Upper lobe of right lung (tissue), 1 donor: ENCODE data around the gene RNF213. TPM values are rescaled to one million over a fixed set of nuclear protein-coding genes. Genes with fewer than 3 reads are reported as not detected.

ENCODE experiments used
- ATAC-seq: fragments of 200-7000 bp; cut with Tn5 transposase; one replicate; pipeline ENCODE4 v1.9.1; 2020; ENCODE audit warnings: mild to moderate bottlenecking, moderate library complexity
- DNase-seq: peaks from one replicate; pipeline ENCODE4 v3.0.0-alpha.2; 2020
- H3K27ac ChIP-seq: fragments of 200-600 bp; one replicate; pipeline ENCODE4 v1.8.0; 2022
- H3K27me3 ChIP-seq: fragments of 200-600 bp; one replicate; pipeline ENCODE4 v1.8.0; 2022; ENCODE audit warnings: mild to moderate bottlenecking
- H3K36me3 ChIP-seq: fragments of 200-600 bp; one replicate; pipeline ENCODE4 v1.8.0; 2022
- H3K4me1 ChIP-seq: fragments of 200-600 bp; one replicate; pipeline ENCODE4 v1.8.0; 2022
- H3K4me3 ChIP-seq: fragments of 200-600 bp; one replicate; pipeline ENCODE4 v1.8.0; 2022; ENCODE audit warnings: mild to moderate bottlenecking
- H3K9me3 ChIP-seq: fragments of 200-600 bp; one replicate; pipeline ENCODE4 v1.8.0; 2022
- CTCF ChIP-seq: fragments of 200-600 bp; IDR thresholded peaks from one replicate; pipeline ENCODE4 v1.8.0; 2022; ENCODE audit warnings: antibody characterized with exemption
- intact Hi-C: fragments of 100-400 bp; cut with DNase I; formaldehyde crosslinking; loops from one replicate; pipeline ENCODE4 v1.11.0; 2022
- total RNA-seq: library from RNA; stranded (reverse); fragmentation: NEBNext Ultra II Directional; extraction: Animal tissue kit (Norgen Biotek cat#: 25700); gene quantifications from one replicate; pipeline ENCODE4 v1.2.1, GENCODE V29; 2021
- donor health status: DM: no; HTN: yes; CAD: no; lungs with severe emphysema.

The RNF213 gene
- total RNA-seq, 1 donor from 2014 or later: 236 TPM

GRCh38 chr17:80433916-80434666 is 173.4 kb downstream of the RNF213 start:
- no peaks in the 10 kb centered on the region for H3K36me3 ChIP-seq
- ATAC-seq (no peak), DNase-seq (no peak)
- intact Hi-C loops: loop anchor here (5.0 kb wide), 1 partner anchor 548 kb away; no protein-coding TSS in a partner anchor
- no peak overlapping the region for H3K27ac ChIP-seq
- no peaks in the 10 kb centered on the region for H3K4me1 ChIP-seq
- TF ChIP-seq CTCF: no peak
- no peak overlapping the region for H3K4me3 ChIP-seq
- no peaks in the 10 kb centered on the region for H3K9me3 ChIP-seq
- no peaks in the 10 kb centered on the region for H3K27me3 ChIP-seq

- no peaks in the 10 kb centered on the region for H3K27me3 ChIP-seq
- no peak overlapping the region for H3K27ac ChIP-seq
- H3K9me3 ChIP-seq: no peaks in the 10 kb centered on the region
- no peaks in the 10 kb centered on the region for H3K36me3 ChIP-seq
- intact Hi-C loops: no loop called here
- H3K4me3 ChIP-seq: no peak overlapping the region
- TF ChIP-seq CTCF: no peak
- ATAC-seq (peak; percentile 72), DNase-seq (no peak)
- no peaks in the 10 kb centered on the region for H3K4me1 ChIP-seq
These were observed 176.9 kb downstream of the RNF213 start for GRCh38 chr17:80437532-80437931.

GRCh38 chr17:80438806-80439205 is 178.2 kb downstream of the RNF213 start:
- DNase-seq: no peak
- Histone ChIP-seq H3K27me3 (no peaks in the 10 kb centered on the region), H3K36me3 (no peaks in the 10 kb centered on the region), H3K4me3 (no peak overlapping the region), H3K4me1 (no peaks in the 10 kb centered on the region), H3K27ac (no peak overlapping the region), H3K9me3 (no peaks in the 10 kb centered on the region)
- ATAC-seq: no peak
- intact Hi-C loops: no loop called here
- TF ChIP-seq CTCF: no peak

- Histone ChIP-seq H3K4me3 (no peak overlapping the region), H3K36me3 (no peaks in the 10 kb centered on the region), H3K27me3 (no peaks in the 10 kb centered on the region), H3K9me3 (no peaks in the 10 kb centered on the region), H3K27ac (no peak overlapping the region), H3K4me1 (no peaks in the 10 kb centered on the region)
- intact Hi-C loops: no loop called here
- DNase-seq (no peak), ATAC-seq (no peak)
- no peak for TF ChIP-seq CTCF
These were observed 178.8 kb downstream of the RNF213 start for GRCh38 chr17:80439499-80439898.

- H3K4me3 ChIP-seq: no peak overlapping the region
- H3K27ac ChIP-seq: no peak overlapping the region
- H3K4me1 ChIP-seq: no peaks in the 10 kb centered on the region
- TF ChIP-seq CTCF: no peak
- H3K9me3 ChIP-seq: no peaks in the 10 kb centered on the region
- no peaks in the 10 kb centered on the region for H3K27me3 ChIP-seq
- H3K36me3 ChIP-seq: no peaks in the 10 kb centered on the region
- ATAC-seq: no peak
- DNase-seq: no peak
- intact Hi-C loops: no loop called here
These were observed 180.5 kb downstream of the RNF213 start for GRCh38 chr17:80441133-80441578.
